Fibroblast of lung (primary cell): ENCODE results near the gene CCKAR. TPM values are rescaled to one million over a fixed set of nuclear protein-coding genes. Genes with fewer than 3 reads are reported as not detected.

Experiments used
- DNase-seq, 2 donors: peaks; one replicate each; pipeline versions ENCODE4 v3.0.0 to v3.0.0-alpha.2; 2010; ENCODE audit warnings: low read depth in 2 of 2
- H2AFZ ChIP-seq: 2 replicates; pipeline ENCODE4 v1.5.1; 2012; ENCODE audit warnings: low read length, control low read depth, inconsistent platforms
- H3K27ac ChIP-seq: 2 replicates; pipeline ENCODE4 v1.5.1; 2011; ENCODE audit warnings: low read length, control low read depth; ENCODE audit not compliant: insufficient read depth
- H3K27me3 ChIP-seq: 2 replicates; pipeline ENCODE4 v1.5.1; 2011; ENCODE audit warnings: mild to moderate bottlenecking, low read length; ENCODE audit not compliant: control insufficient read depth, insufficient read depth
- H3K36me3 ChIP-seq: 2 replicates; pipeline ENCODE4 v1.5.1; 2011; ENCODE audit warnings: low read length; ENCODE audit not compliant: control insufficient read depth, insufficient read depth
- H3K4me1 ChIP-seq: 2 replicates; pipeline ENCODE4 v1.5.1; 2011; ENCODE audit warnings: low read length; ENCODE audit not compliant: control insufficient read depth, insufficient read depth; ENCODE audit errors: extremely low read depth
- H3K4me2 ChIP-seq: 2 replicates; pipeline ENCODE4 v1.5.1; 2011; ENCODE audit warnings: low read length, control low read depth; ENCODE audit not compliant: insufficient read depth; ENCODE audit errors: extremely low read depth
- H3K4me3 ChIP-seq, 4 experiments: fragments of 200-600 bp in 1 of 4; sonication (generic) in 1 of 4; replicated peaks in 1 of 4; 2 replicates each; pipeline ENCODE4 v1.5.1; 2011 to 2016; ENCODE audit warnings: low read length in 4 of 4, low read depth in 3 of 4, mild to moderate bottlenecking in 3 of 4, control low read depth in 2 of 4, inconsistent platforms in 1 of 4, mixed read lengths in 1 of 4; ENCODE audit not compliant: insufficient read depth in 1 of 4; ENCODE audit errors: control extremely low read depth in 1 of 4
- H3K79me2 ChIP-seq: 2 replicates; pipeline ENCODE4 v1.5.1; 2012; ENCODE audit warnings: mild to moderate bottlenecking, low read length, inconsistent platforms; ENCODE audit not compliant: control insufficient read depth, insufficient read depth
- H3K9ac ChIP-seq: 2 replicates; pipeline ENCODE4 v1.5.1; 2011; ENCODE audit warnings: mild to moderate bottlenecking, low read length, control low read depth; ENCODE audit not compliant: insufficient read depth
- H3K9me3 ChIP-seq: 2 replicates; pipeline ENCODE4 v1.5.1; 2012; ENCODE audit warnings: low read depth, low read length; ENCODE audit not compliant: control insufficient read depth, insufficient read depth
- H4K20me1 ChIP-seq: 2 replicates; pipeline ENCODE4 v1.5.1; 2011; ENCODE audit warnings: low read length; ENCODE audit not compliant: control insufficient read depth, insufficient read depth; ENCODE audit errors: extremely low read depth
- EZH2 ChIP-seq: IDR thresholded peaks from 2 replicates; pipeline ENCODE4 v1.5.1; 2012; ENCODE audit warnings: low read length, control low read depth, mild to moderate bottlenecking; ENCODE audit errors: missing control alignments
- polyA plus RNA-seq, 2 donors: library from polyadenylated mRNA; depleted of rRNA in 1 of 2; stranded (reverse) in 1 of 2; unstranded in 1 of 2; fragments of >200 nt; gene quantifications; 2 replicates each; pipeline ENCODE4 v1.2.1, GENCODE V29; 2011 to 2012; ENCODE audit warnings: missing spikeins in 1 of 2
- total RNA-seq: library from RNA; depleted of rRNA; stranded (reverse); fragments of >200 nt; gene quantifications from 2 replicates; pipeline ENCODE4 v1.2.1, GENCODE V29; 2014
- TF ChIP-seq, protein P1 (sequence below), 2 donors: IDR thresholded peaks in 1 of 2; conservative IDR thresholded peaks in 1 of 2; 1 replicate in 1 of 2; 2 replicates in 1 of 2; pipeline ENCODE4 v1.5.1; 2011 to 2012; ENCODE audit warnings: low read length in 2 of 2, control low read depth in 1 of 2, inconsistent platforms in 1 of 2, low read depth in 1 of 2, mild to moderate bottlenecking in 1 of 2

Gene CCKAR
- total and polyA plus RNA-seq, 2 donors (not counting 1 experiment from before 2014, with no cell fraction given) = 0.59 to 0.83 TPM

DNA sequence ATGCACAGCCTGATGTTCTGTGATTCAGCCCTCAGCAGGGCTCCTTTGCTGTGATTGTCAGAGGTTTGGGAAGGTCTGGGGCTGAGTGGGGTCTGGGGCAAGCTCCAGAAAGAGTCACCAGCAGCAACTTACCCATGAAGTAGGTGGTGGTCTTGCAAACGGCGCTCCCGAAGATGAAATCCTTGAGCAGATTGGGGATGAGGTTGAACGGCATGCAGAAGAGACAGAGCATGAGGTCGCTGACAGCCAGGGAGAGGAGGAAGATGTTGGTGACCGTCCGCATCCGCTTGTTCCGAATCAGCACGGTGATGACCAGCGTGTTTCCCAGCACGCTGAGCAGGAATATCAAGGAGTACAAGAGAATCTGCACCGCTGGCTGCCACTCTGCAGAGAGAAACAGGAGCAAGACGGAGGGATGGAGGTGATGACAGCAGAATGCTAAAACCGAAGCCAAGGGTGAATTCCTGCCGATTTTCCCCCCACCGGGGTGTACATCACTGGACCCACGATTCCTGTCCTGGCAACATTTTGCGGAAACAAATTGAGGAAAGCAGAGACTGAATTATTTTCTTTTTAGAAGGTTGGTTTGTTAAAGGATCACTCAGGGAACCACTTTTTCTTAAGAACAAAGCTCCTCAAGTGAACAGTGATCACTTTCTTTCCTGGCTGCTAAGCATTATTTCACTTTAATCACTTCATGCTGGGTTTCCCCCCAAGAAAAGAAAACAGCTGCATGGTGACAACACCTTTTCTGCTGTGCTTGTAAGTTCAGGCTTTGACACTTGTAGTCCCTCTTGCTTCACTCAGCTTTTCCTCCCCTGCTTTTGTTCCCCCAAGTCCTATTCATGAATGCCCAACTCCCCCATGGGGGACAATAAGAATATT is 941 bp downstream of the CCKAR start:
- Histone ChIP-seq H4K20me1 (no peaks in the 10 kb centered on the region), H3K27me3 (peaks cover 9% of the 10 kb centered on the region), H3K9ac (no peak overlapping the region), H3K79me2 (no peaks in the 10 kb centered on the region), H3K4me2 (peak overlapping the region; percentile 10), H3K27ac (no peak overlapping the region), H3K4me3 (no peak overlapping the region), H3K9me3 (no peaks in the 10 kb centered on the region), H2AFZ (no peak overlapping the region), H3K36me3 (no peaks in the 10 kb centered on the region), H3K4me1 (no peaks in the 10 kb centered on the region)
- no peak for DNase-seq
- TF ChIP-seq, protein P1, sequence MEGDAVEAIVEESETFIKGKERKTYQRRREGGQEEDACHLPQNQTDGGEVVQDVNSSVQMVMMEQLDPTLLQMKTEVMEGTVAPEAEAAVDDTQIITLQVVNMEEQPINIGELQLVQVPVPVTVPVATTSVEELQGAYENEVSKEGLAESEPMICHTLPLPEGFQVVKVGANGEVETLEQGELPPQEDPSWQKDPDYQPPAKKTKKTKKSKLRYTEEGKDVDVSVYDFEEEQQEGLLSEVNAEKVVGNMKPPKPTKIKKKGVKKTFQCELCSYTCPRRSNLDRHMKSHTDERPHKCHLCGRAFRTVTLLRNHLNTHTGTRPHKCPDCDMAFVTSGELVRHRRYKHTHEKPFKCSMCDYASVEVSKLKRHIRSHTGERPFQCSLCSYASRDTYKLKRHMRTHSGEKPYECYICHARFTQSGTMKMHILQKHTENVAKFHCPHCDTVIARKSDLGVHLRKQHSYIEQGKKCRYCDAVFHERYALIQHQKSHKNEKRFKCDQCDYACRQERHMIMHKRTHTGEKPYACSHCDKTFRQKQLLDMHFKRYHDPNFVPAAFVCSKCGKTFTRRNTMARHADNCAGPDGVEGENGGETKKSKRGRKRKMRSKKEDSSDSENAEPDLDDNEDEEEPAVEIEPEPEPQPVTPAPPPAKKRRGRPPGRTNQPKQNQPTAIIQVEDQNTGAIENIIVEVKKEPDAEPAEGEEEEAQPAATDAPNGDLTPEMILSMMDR (conservative IDR thresholded peaks at IDR 0.05 in 1 of 2, IDR thresholded peaks at IDR 0.05 in 1 of 2; ENCODE audit: low read depth in 1 of 2, low read length in 2 of 2) = no peak
- TF ChIP-seq EZH2 = no peak

DNA sequence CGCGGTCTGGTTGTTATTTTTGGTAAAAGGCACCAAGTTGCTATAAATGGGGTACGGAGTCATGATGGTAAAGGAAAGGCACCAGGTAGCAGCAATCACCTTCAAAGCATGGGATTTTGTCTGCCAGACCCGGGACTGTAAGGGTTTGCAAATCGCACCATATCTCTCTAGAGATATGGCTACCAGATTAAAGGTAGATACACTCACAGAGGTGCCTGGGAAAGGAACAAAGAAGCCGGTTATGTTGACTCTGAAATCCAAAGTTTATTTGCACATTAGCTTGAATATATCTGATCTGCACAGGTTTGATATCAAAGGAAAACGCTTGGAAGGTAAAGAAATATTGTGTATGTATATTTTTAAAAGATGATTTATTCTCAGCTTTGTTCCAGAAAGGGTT is 4.6 kb downstream of the CCKAR start:
- Histone ChIP-seq H3K4me1 (no peaks in the 10 kb centered on the region), H3K27me3 (peaks cover 4% of the 10 kb centered on the region), H3K36me3 (no peaks in the 10 kb centered on the region), H3K9me3 (no peaks in the 10 kb centered on the region), H3K79me2 (no peaks in the 10 kb centered on the region), H3K4me2 (no peak overlapping the region), H2AFZ (no peak overlapping the region), H3K9ac (no peak overlapping the region), H3K4me3 (no peak overlapping the region), H4K20me1 (no peaks in the 10 kb centered on the region), H3K27ac (no peak overlapping the region)
- TF ChIP-seq, protein P1 (conservative IDR thresholded peaks at IDR 0.05 in 1 of 2, IDR thresholded peaks at IDR 0.05 in 1 of 2; ENCODE audit: low read depth in 1 of 2, low read length in 2 of 2) = no peak
- no peak for TF ChIP-seq EZH2
- DNase-seq = no peak

DNA sequence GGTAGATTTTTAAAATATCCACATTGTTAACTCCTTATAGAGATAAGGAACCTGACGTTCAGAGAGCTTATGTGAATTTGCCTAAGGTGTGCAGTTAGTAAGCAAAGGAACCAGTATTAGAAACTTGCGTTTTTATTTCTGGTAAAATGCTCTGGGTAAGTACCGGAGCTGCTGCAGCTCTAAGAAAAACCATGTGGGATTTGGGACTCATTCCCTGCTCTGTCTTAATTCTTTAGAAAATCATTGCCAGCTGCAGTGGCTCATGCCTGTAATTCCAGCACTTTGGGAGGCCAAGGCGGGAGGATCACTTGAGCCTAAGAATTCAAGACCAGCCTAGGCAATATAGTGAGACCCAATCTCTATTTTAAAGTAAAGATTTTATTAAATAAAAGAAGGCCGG is 5.8 kb downstream of the CCKAR start:
- Histone ChIP-seq H3K4me2 (no peak overlapping the region), H2AFZ (no peak overlapping the region), H3K9ac (no peak overlapping the region), H3K79me2 (no peaks in the 10 kb centered on the region), H3K36me3 (no peaks in the 10 kb centered on the region), H4K20me1 (no peaks in the 10 kb centered on the region), H3K27me3 (peaks cover 4% of the 10 kb centered on the region), H3K4me3 (no peak overlapping the region), H3K9me3 (no peaks in the 10 kb centered on the region), H3K27ac (no peak overlapping the region), H3K4me1 (no peaks in the 10 kb centered on the region)
- TF ChIP-seq, protein P1 (conservative IDR thresholded peaks at IDR 0.05 in 1 of 2, IDR thresholded peaks at IDR 0.05 in 1 of 2; ENCODE audit: low read depth in 1 of 2, low read length in 2 of 2) = no peak
- no peak for TF ChIP-seq EZH2
- peak in 1 of 2 donors; percentile 17 for DNase-seq
